ENCODE data around the gene RAB40B. TPM values are rescaled to one million over a fixed set of nuclear protein-coding genes. Genes with fewer than 3 reads are reported as not detected.

RAB40B gene
- polyA plus RNA-seq, 1 donor (not counting 4 experiments of a cell fraction or from before 2014, with no cell fraction given) = 10.6 TPM

DNA sequence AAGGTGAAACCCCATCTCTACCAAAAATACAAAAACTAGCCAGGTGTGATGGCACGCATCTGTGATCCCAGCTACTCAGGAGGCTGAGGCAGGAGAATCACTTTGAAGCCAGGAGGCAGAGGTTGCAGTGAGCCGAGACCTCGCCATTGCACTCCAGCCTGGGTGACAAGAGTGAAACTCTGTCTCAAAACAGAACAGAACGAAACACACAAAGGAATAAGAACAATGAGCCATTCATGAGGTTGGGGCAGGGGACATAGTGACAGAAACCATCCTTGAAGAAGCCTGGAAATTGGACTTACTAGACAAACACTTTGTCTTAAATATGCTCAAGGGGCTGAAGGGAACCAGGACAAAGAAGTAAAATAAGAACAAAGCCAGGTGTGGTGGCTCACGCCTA is 89.7 kb downstream of the RAB40B start:
- no peak for TF ChIP-seq EZH2 (IDR thresholded peaks at IDR 0.05; ENCODE audit: low read length)
- TF ChIP-seq CTCF (optimal IDR thresholded peaks at IDR 0.05 in 1 of 3, IDR thresholded peaks at IDR 0.05 in 1 of 3, conservative IDR thresholded peaks at IDR 0.05 in 1 of 3; ENCODE audit: extremely low read depth in 1 of 3, insufficient read depth in 2 of 3, low read length in 3 of 3) = no peak
- H3K36me3 ChIP-seq (ENCODE audit: control insufficient read depth in 2 of 2, extremely low read depth in 1 of 2, insufficient read depth in 2 of 2, low read length in 2 of 2) = peaks cover 6% of the 10 kb centered on the region in 2 experiments
- dilution Hi-C loops (cut with MboI; ENCODE audit: extremely low pct_ligation_motif_present, low sequenced_read_pairs) = no loop called here
- no peaks in the 10 kb centered on the region for H3K27me3 ChIP-seq (ENCODE audit: control insufficient read depth, extremely low read depth, insufficient read depth, low read length)
- H3K79me2 ChIP-seq (ENCODE audit: control insufficient read depth, insufficient read depth, low read length) = no peaks in the 10 kb centered on the region
- H3K4me1 ChIP-seq (ENCODE audit: control insufficient read depth, extremely low read depth, insufficient read depth, low read length) = peaks cover 23% of the 10 kb centered on the region
- FAIRE-seq (no peak), DNase-seq (ENCODE audit: low read depth, low spot score) (no peak)
- H3K27ac ChIP-seq (ENCODE audit: control insufficient read depth, insufficient read depth, low read length) = no peak overlapping the region
- H3K4me3 ChIP-seq (ENCODE audit: control insufficient read depth in 2 of 3, extremely low read depth in 1 of 3, insufficient read depth in 2 of 3, low read depth in 1 of 3, low read length in 3 of 3) = no peak overlapping the region
- no peak overlapping the region for H3K4me2 ChIP-seq (ENCODE audit: control insufficient read depth, extremely low read depth, insufficient read depth, low read depth, low read length)
- peaks cover 8% of the 10 kb centered on the region for H4K20me1 ChIP-seq (ENCODE audit: control insufficient read depth, extremely low read depth, insufficient read depth, low read length)
- H3K9me3 ChIP-seq (ENCODE audit: control insufficient read depth, low read depth, low read length) = no peaks in the 10 kb centered on the region
- H3K9ac ChIP-seq (ENCODE audit: control insufficient read depth, extremely low read depth, insufficient read depth, low read length) = no peak overlapping the region
- no peaks in the 10 kb centered on the region for H3K9me1 ChIP-seq (ENCODE audit: control insufficient read depth, extremely low read depth, insufficient read depth, low read length)
- no peak overlapping the region for H2AFZ ChIP-seq (ENCODE audit: control insufficient read depth, low read length)

DNA sequence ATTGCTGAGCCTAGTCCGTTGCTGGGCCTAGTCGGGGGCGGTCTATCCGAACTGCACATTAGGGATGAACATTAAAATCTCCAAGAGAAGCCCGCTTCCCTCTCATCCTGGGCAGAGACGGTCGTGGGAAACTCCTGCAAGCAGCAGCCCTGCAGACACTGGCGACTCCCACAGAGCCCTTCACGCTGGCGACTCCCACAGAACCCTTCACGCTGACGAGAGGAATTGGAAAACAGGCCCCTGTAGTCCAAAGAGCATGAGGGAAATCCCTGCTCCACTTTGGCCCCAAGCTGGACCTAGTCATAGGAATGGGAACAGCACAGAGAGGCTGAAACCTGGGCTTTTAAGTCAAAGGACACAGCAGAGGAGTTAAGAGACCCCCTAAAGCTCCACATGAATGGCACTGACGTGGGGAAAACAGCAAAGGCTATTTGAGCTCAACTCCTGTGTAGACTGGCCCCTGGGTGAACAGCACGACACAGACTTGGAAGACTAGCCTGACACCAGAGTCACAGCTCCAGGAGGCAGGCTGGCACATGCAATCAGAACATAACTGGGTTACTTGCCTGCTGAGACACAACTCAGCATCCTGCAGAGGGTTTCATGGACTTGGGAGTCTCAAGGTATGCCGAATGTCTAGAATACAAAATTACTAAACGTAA is 92.4 kb downstream of the RAB40B start:
- DNase-seq (ENCODE audit: low read depth, low spot score) = peak; percentile 35
- no peak overlapping the region for H3K4me3 ChIP-seq (ENCODE audit: control insufficient read depth in 2 of 3, extremely low read depth in 1 of 3, insufficient read depth in 2 of 3, low read depth in 1 of 3, low read length in 3 of 3)
- H3K4me2 ChIP-seq (ENCODE audit: control insufficient read depth, extremely low read depth, insufficient read depth, low read depth, low read length) = peak overlapping the region; percentile 30
- H3K79me2 ChIP-seq (ENCODE audit: control insufficient read depth, insufficient read depth, low read length) = peaks cover 2% of the 10 kb centered on the region
- H3K9ac ChIP-seq (ENCODE audit: control insufficient read depth, extremely low read depth, insufficient read depth, low read length) = no peak overlapping the region
- H3K27me3 ChIP-seq (ENCODE audit: control insufficient read depth, extremely low read depth, insufficient read depth, low read length) = no peaks in the 10 kb centered on the region
- H3K27ac ChIP-seq (ENCODE audit: control insufficient read depth, insufficient read depth, low read length) = peak overlapping the region; percentile 52
- peaks cover 13% of the 10 kb centered on the region for H3K4me1 ChIP-seq (ENCODE audit: control insufficient read depth, extremely low read depth, insufficient read depth, low read length)
- no peak for TF ChIP-seq EZH2 (IDR thresholded peaks at IDR 0.05; ENCODE audit: low read length)
- TF ChIP-seq CTCF (optimal IDR thresholded peaks at IDR 0.05 in 1 of 3, IDR thresholded peaks at IDR 0.05 in 1 of 3, conservative IDR thresholded peaks at IDR 0.05 in 1 of 3; ENCODE audit: extremely low read depth in 1 of 3, insufficient read depth in 2 of 3, low read length in 3 of 3) = no peak
- H4K20me1 ChIP-seq (ENCODE audit: control insufficient read depth, extremely low read depth, insufficient read depth, low read length) = peaks cover 8% of the 10 kb centered on the region
- H2AFZ ChIP-seq (ENCODE audit: control insufficient read depth, low read length) = no peak overlapping the region
- no peaks in the 10 kb centered on the region for H3K9me1 ChIP-seq (ENCODE audit: control insufficient read depth, extremely low read depth, insufficient read depth, low read length)
- peaks cover 20 to 29% of the 10 kb centered on the region in 2 experiments for H3K36me3 ChIP-seq (ENCODE audit: control insufficient read depth in 2 of 2, extremely low read depth in 1 of 2, insufficient read depth in 2 of 2, low read length in 2 of 2)
- dilution Hi-C loops (cut with MboI; ENCODE audit: extremely low pct_ligation_motif_present, low sequenced_read_pairs) = no loop called here
- no peaks in the 10 kb centered on the region for H3K9me3 ChIP-seq (ENCODE audit: control insufficient read depth, low read depth, low read length)
- FAIRE-seq = peak; percentile 91

Small RNA genes within 50 kb of the gene (small RNA-seq; reads per million reads assigned to genes)
- 0 to 0.25 (median 0.07) reads per million in 3 experiments for gene MIR4525 (ENCODE audit: insufficient read length in 3 of 3, low read depth in 3 of 3, low replicate concordance in 1 of 3)

Other genes with a start within 250 kb of the RAB40B start
- 30.2 to 36.0 TPM (median 34.2 TPM) in 3 replicates for gene CYBC1, start 247.9 kb downstream of the RAB40B start, polyA plus RNA-seq
- 31.9 to 36.8 TPM (median 32.9 TPM) in 3 replicates for gene NARF, start 240.0 kb downstream of the RAB40B start, polyA plus RNA-seq
- gene FOXK2, start 179.0 kb downstream of the RAB40B start, polyA plus RNA-seq = 39.4 to 43.9 TPM (median 43.8 TPM) in 3 replicates
- 77.2 to 92.4 TPM (median 89.2 TPM) in 3 replicates for gene WDR45B, start 50.3 kb downstream of the RAB40B start, polyA plus RNA-seq
- gene FN3KRP, start 18.0 kb upstream of the RAB40B start, polyA plus RNA-seq = 24.7 to 26.2 TPM (median 25.7 TPM) in 3 replicates
- 0.10 to 0.35 TPM (median 0.32 TPM) in 3 replicates for gene FN3K, start 36.9 kb upstream of the RAB40B start, polyA plus RNA-seq
- 30.1 to 51.5 TPM (median 36.2 TPM) in 3 replicates for gene TBCD, start 53.4 kb upstream of the RAB40B start, polyA plus RNA-seq
- gene ZNF750, start 141.3 kb upstream of the RAB40B start, polyA plus RNA-seq = 1.8 to 9.6 TPM (median 5.5 TPM) in 3 replicates